Measurements from ENCODE around the gene NUDT8. TPM values are rescaled to one million over a fixed set of nuclear protein-coding genes. Genes with fewer than 3 reads are reported as not detected.

Gene NUDT8
- total and polyA plus RNA-seq, 9 of the 15 experiments (the other 6 are each of a cell fraction or from before 2014, with no cell fraction given) = 0.23 to 27.8 (median 5.0) TPM

- WGBS (ENCODE audit: insufficient coverage, low coverage, missing lambda C conversion rate) = 67% methylated on average over 12 of the region's 12 CpGs
- DNase-seq (ENCODE audit: extremely low read depth in 1 of 4, low spot score in 3 of 4) (no peak), FAIRE-seq (no peak), ATAC-seq (no peak)
- no peak overlapping the region for H3K4me3 ChIP-seq
- H3K27me3 ChIP-seq (ENCODE audit: control insufficient read depth in 2 of 2, insufficient read depth in 2 of 2, low read length in 2 of 2) = no peaks in the 10 kb centered on the region
- no peak overlapping the region for H3K27ac ChIP-seq (ENCODE audit: extremely low read depth, low read depth, low read length)
- ChIA-PET CTCF (ENCODE audit: low intra/inter-chr PET ratio) (no interaction called here), POLR2A (interaction anchor here (0.6 to 2.1 kb wide), 5 partner anchors 8 to 38 kb away, joined by 3 to 21 read pairs (median 6); partner anchors contain the start of gene GSTP1)
- intact Hi-C loops (cut with micrococcal nuclease) = no loop called here
- in situ Hi-C loops (cut with MboI) = no loop called here
- no peaks in the 10 kb centered on the region for H3K9me1 ChIP-seq (ENCODE audit: control insufficient read depth, insufficient read depth, low read length)
- H3K4me1 ChIP-seq (replicated peaks in 1 of 2; ENCODE audit: control insufficient read depth in 2 of 2, insufficient read depth in 2 of 2, low read length in 2 of 2) = peaks cover 0 to 9% of the 10 kb centered on the region in 2 experiments; a peak in 4 of 5 replicates
- H4K20me1 ChIP-seq (replicated peaks; ENCODE audit: control insufficient read depth, insufficient read depth, low read length) = no peaks in the 10 kb centered on the region
- peaks cover 4% of the 10 kb centered on the region; the same call in 1 of the 2 replicates for H3K9me3 ChIP-seq (replicated peaks; ENCODE audit: control insufficient read depth, insufficient read depth, low read depth, low read length)
- H3K4me2 ChIP-seq (ENCODE audit: insufficient read depth, low read length) = no peak overlapping the region
- H2AFZ ChIP-seq (ENCODE audit: low read depth, low read length) = peak overlapping the region; percentile 36; the same call in 1 of the 2 replicates
- peak overlapping the region in 1 of 2 experiments; percentile 73; a peak in 2 of 4 replicates for H3K9ac ChIP-seq (ENCODE audit: insufficient read depth in 1 of 2, low read depth in 2 of 2, low read length in 2 of 2)
- no TSS peak for BruUV-seq (replicated peaks)
- no peaks in the 10 kb centered on the region for H3K79me2 ChIP-seq (ENCODE audit: control insufficient read depth, insufficient read depth, low read length)
- peaks cover 3% of the 10 kb centered on the region; the same call in 2 of the 3 replicates for H3K36me3 ChIP-seq (ENCODE audit: control insufficient read depth, insufficient read depth, low read length)
- no peak for TF ChIP-seq TAF1 (IDR thresholded peaks at IDR 0.05; ENCODE audit: control insufficient read depth, extremely low read depth, insufficient read depth, low read length, severe bottlenecking)
- TF ChIP-seq ZC3H4 (CRISPR knock-in tag; IDR thresholded peaks at IDR 0.05; ENCODE audit: borderline replicate concordance) = no peak
- no peak for TF ChIP-seq PATZ1 (CRISPR knock-in tag; IDR thresholded peaks at IDR 0.05; ENCODE audit: borderline replicate concordance)
- TF ChIP-seq TRIM28 (IDR thresholded peaks at IDR 0.05) = no peak
- TF ChIP-seq FOSL1 (tag; conservative IDR thresholded peaks at IDR 0.05) = no peak
- no peak for TF ChIP-seq CEBPB (tag; IDR thresholded peaks at IDR 0.05)
- TF ChIP-seq NCOA4 (IDR thresholded peaks at IDR 0.05; ENCODE audit: partially characterized antibody) = no peak
- no peak for TF ChIP-seq GABPB2 (CRISPR knock-in tag; conservative IDR thresholded peaks at IDR 0.05)
- TF ChIP-seq RNF219 (CRISPR knock-in tag; IDR thresholded peaks at IDR 0.05) = no peak
- no peak for TF ChIP-seq NR0B1 (IDR thresholded peaks at IDR 0.05; ENCODE audit: partially characterized antibody)
- TF ChIP-seq ZNF766 (CRISPR knock-in tag; conservative IDR thresholded peaks at IDR 0.05) = no peak
- TF ChIP-seq ETV6 (IDR thresholded peaks at IDR 0.05; ENCODE audit: borderline replicate concordance in 1 of 2, low read depth in 2 of 2, low read length in 1 of 2) = no peak
- no peak for TF ChIP-seq ETV6 (CRISPR knock-in tag; IDR thresholded peaks at IDR 0.05; ENCODE audit: borderline replicate concordance)
- TF ChIP-seq RCOR1 (IDR thresholded peaks at IDR 0.05; ENCODE audit: borderline replicate concordance in 1 of 2, low read depth in 2 of 2, low read length in 2 of 2) = no peak
- TF ChIP-seq CBX3 (IDR thresholded peaks at IDR 0.05; ENCODE audit: borderline replicate concordance in 1 of 2, low read length in 2 of 2) = no peak
- no peak for TF ChIP-seq SNIP1 (IDR thresholded peaks at IDR 0.05; ENCODE audit: low read depth)
- no peak for TF ChIP-seq ELF2 (CRISPR knock-in tag; IDR thresholded peaks at IDR 0.05)
Measured at GRCh38 chr11:67592880-67593564, 36.7 kb downstream of the NUDT8 start.

Data from K562 (cell line).